ENCODE data around the gene PRTN3. TPM values are rescaled to one million over a fixed set of nuclear protein-coding genes. Genes with fewer than 3 reads are reported as not detected.

PRTN3 gene
- polyA plus RNA-seq, 1 experiment: not detected

- no peak overlapping the region for H3K27ac ChIP-seq (ENCODE audit: low read depth, low read length)
- TF ChIP-seq, protein P1, sequence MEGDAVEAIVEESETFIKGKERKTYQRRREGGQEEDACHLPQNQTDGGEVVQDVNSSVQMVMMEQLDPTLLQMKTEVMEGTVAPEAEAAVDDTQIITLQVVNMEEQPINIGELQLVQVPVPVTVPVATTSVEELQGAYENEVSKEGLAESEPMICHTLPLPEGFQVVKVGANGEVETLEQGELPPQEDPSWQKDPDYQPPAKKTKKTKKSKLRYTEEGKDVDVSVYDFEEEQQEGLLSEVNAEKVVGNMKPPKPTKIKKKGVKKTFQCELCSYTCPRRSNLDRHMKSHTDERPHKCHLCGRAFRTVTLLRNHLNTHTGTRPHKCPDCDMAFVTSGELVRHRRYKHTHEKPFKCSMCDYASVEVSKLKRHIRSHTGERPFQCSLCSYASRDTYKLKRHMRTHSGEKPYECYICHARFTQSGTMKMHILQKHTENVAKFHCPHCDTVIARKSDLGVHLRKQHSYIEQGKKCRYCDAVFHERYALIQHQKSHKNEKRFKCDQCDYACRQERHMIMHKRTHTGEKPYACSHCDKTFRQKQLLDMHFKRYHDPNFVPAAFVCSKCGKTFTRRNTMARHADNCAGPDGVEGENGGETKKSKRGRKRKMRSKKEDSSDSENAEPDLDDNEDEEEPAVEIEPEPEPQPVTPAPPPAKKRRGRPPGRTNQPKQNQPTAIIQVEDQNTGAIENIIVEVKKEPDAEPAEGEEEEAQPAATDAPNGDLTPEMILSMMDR (IDR thresholded peaks at IDR 0.05; ENCODE audit: low read depth, low read length): no peak
- POLR2A ChIA-PET: interaction anchor here (0.6 to 0.9 kb wide), 7 partner anchors 14 to 327 kb away, joined by 3 to 6 read pairs (median 3); partner anchors contain the start of gene RNU6-9
- peaks cover 11% of the 10 kb centered on the region; the same call in 1 of the 2 replicates for H3K9me3 ChIP-seq (ENCODE audit: control insufficient read depth, insufficient read depth, low read length)
- CTCF ChIA-PET: interaction anchor here (0.6 kb wide), 1 partner anchor 399 kb away, joined by 3 read pairs; no protein-coding TSS in a partner anchor
- DNase-seq (ENCODE audit: low read depth, low spot score): no peak
- H3K27me3 ChIP-seq (ENCODE audit: control insufficient read depth, insufficient read depth, low read length): no peaks in the 10 kb centered on the region
- H3K4me3 ChIP-seq (ENCODE audit: low read depth, low read length): no peak overlapping the region
Measured at GRCh38 chr19:879711-880438, 39.1 kb downstream of the PRTN3 start.

GRCh38 chr19:881385-882071 lies 40.7 kb downstream of the PRTN3 start:
- CTCF ChIA-PET: no interaction called here
- no peak for DNase-seq (ENCODE audit: low read depth, low spot score)
- TF ChIP-seq, protein P1 (IDR thresholded peaks at IDR 0.05; ENCODE audit: low read depth, low read length): no peak
- peaks cover 7% of the 10 kb centered on the region; the same call in 1 of the 2 replicates for H3K9me3 ChIP-seq (ENCODE audit: control insufficient read depth, insufficient read depth, low read length)
- POLR2A ChIA-PET: interaction anchor here (0.5 to 1.0 kb wide), 2 partner anchors 11 to 138 kb away, joined by 4 to 5 read pairs; no protein-coding TSS in a partner anchor
- no peak overlapping the region for H3K4me3 ChIP-seq (ENCODE audit: low read depth, low read length)
- no peak overlapping the region for H3K27ac ChIP-seq (ENCODE audit: low read depth, low read length)
- H3K27me3 ChIP-seq (ENCODE audit: control insufficient read depth, insufficient read depth, low read length): no peaks in the 10 kb centered on the region

DNA sequence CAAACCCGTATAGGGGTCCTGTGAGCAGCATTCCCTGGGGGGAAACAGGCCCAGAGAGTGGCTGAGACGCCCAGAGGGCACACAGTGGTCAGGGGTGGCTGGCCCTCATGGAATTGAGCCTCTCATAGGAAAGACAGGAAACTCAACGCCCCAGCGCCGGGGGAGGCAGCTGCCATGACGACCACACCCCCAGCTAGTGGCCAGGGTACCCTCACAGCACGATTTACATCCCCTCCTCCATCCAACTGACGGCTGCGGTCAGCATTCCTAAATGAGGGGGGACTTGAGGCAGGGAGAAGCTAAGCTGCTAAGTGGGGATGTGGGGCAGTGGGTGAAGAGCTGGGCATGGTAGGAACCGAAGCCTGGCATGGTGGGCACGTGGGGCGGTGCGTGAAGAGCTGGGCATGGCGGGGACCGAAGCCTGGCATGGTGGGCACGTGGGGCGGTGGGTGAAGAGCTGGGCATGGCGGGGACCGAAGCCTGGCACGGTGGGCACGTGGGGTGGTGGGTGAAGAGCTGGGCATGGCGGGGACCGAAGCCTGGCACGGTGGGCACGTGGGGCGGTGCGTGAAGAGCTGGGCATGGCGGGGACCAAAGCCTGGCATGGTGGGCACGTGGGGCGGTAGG lies 42.2 kb downstream of the PRTN3 start:
- no peaks in the 10 kb centered on the region for H3K27me3 ChIP-seq (ENCODE audit: control insufficient read depth, insufficient read depth, low read length)
- ChIA-PET CTCF (interaction anchor here (0.6 kb wide), 1 partner anchor 39 kb away, joined by 5 read pairs; no protein-coding TSS in a partner anchor), POLR2A (interaction anchor here (0.5 to 0.6 kb wide), 2 partner anchors 119 to 371 kb away, joined by 5 to 6 read pairs; no protein-coding TSS in a partner anchor)
- no peak for DNase-seq (ENCODE audit: low read depth, low spot score)
- no peak overlapping the region for H3K4me3 ChIP-seq (ENCODE audit: low read depth, low read length)
- H3K27ac ChIP-seq (ENCODE audit: low read depth, low read length): no peak overlapping the region
- TF ChIP-seq, protein P1 (IDR thresholded peaks at IDR 0.05; ENCODE audit: low read depth, low read length): no peak
- peaks cover 7% of the 10 kb centered on the region; the same call in 1 of the 2 replicates for H3K9me3 ChIP-seq (ENCODE audit: control insufficient read depth, insufficient read depth, low read length)

DNA sequence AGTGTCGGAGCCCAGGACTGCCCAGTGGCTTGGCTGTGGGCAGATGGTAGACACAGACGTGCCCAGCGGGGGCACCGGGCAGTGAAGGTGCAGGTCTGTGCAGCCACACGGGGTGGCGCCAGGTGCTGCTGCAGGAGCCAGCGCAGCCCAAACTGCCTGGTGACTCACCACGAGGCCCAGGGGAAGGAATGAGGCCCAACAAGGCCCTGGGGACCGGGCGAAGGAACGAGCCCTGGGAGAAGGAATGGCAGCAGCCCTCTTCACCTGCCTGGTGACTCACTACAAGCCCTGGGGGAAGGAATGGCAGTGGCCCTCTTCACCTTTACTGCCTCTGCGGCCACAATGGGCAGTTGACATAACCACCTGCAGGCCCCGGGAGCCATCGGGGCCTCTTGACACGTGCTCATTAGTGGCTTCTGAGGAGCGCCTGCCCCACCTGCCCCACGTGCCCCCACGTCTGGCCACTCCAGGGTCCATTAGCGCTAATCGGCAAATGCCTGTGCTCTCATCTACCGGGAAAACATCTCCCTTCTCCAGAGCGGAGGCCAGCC lies 42.9 kb downstream of the PRTN3 start:
- CTCF ChIA-PET: interaction anchor here (0.6 kb wide), 1 partner anchor 39 kb away, joined by 5 read pairs; no protein-coding TSS in a partner anchor

More for the DNA sequence above, 42.9 kb downstream of the PRTN3 start:
- TF ChIP-seq, protein P1 (IDR thresholded peaks at IDR 0.05; ENCODE audit: low read depth, low read length): no peak
- no peak for DNase-seq (ENCODE audit: low read depth, low spot score)
- H3K9me3 ChIP-seq (ENCODE audit: control insufficient read depth, insufficient read depth, low read length): peaks cover 7% of the 10 kb centered on the region; the same call in 1 of the 2 replicates
- H3K27ac ChIP-seq (ENCODE audit: low read depth, low read length): no peak overlapping the region
- no peak overlapping the region for H3K4me3 ChIP-seq (ENCODE audit: low read depth, low read length)
- POLR2A ChIA-PET: no interaction called here
- no peaks in the 10 kb centered on the region for H3K27me3 ChIP-seq (ENCODE audit: control insufficient read depth, insufficient read depth, low read length)

Data from AG04450 (cell line).